Upper lobe of right lung (tissue), 1 donor: Measurements from ENCODE around the gene TASL. TPM values are rescaled to one million over a fixed set of nuclear protein-coding genes. Genes with fewer than 3 reads are reported as not detected.

Experiments
- ATAC-seq: fragments of 200-7000 bp; cut with Tn5 transposase; one replicate; pipeline ENCODE4 v1.9.1; 2020; ENCODE audit warnings: mild to moderate bottlenecking, moderate library complexity
- DNase-seq: peaks from one replicate; pipeline ENCODE4 v3.0.0-alpha.2; 2020
- H3K27ac ChIP-seq: fragments of 200-600 bp; one replicate; pipeline ENCODE4 v1.8.0; 2022
- H3K27me3 ChIP-seq: fragments of 200-600 bp; one replicate; pipeline ENCODE4 v1.8.0; 2022; ENCODE audit warnings: mild to moderate bottlenecking
- H3K36me3 ChIP-seq: fragments of 200-600 bp; one replicate; pipeline ENCODE4 v1.8.0; 2022
- H3K4me1 ChIP-seq: fragments of 200-600 bp; one replicate; pipeline ENCODE4 v1.8.0; 2022
- H3K4me3 ChIP-seq: fragments of 200-600 bp; one replicate; pipeline ENCODE4 v1.8.0; 2022; ENCODE audit warnings: mild to moderate bottlenecking
- H3K9me3 ChIP-seq: fragments of 200-600 bp; one replicate; pipeline ENCODE4 v1.8.0; 2022
- intact Hi-C: fragments of 100-400 bp; cut with DNase I; formaldehyde crosslinking; loops from one replicate; pipeline ENCODE4 v1.11.0; 2022
- total RNA-seq: library from RNA; stranded (reverse); fragmentation: NEBNext Ultra II Directional; extraction: Animal tissue kit (Norgen Biotek cat#: 25700); gene quantifications from one replicate; pipeline ENCODE4 v1.2.1, GENCODE V29; 2021
- TF ChIP-seq, protein P1 (sequence below): fragments of 200-600 bp; IDR thresholded peaks from one replicate; pipeline ENCODE4 v1.8.0; 2022; ENCODE audit warnings: antibody characterized with exemption
- donor health status: DM: no; HTN: yes; CAD: no; lungs with severe emphysema.

TASL gene
- total RNA-seq, 1 donor from 2014 or later, result 4.0 TPM

GRCh38 chrX:30561191-30561590, 16.4 kb downstream of the TASL start:
- Histone ChIP-seq H3K27me3 (no peaks in the 10 kb centered on the region), H3K36me3 (no peaks in the 10 kb centered on the region), H3K4me3 (no peak overlapping the region), H3K4me1 (no peaks in the 10 kb centered on the region), H3K27ac (no peak overlapping the region), H3K9me3 (no peaks in the 10 kb centered on the region)
- no peak for DNase-seq
- intact Hi-C loops, result no loop called here
- TF ChIP-seq, protein P1, sequence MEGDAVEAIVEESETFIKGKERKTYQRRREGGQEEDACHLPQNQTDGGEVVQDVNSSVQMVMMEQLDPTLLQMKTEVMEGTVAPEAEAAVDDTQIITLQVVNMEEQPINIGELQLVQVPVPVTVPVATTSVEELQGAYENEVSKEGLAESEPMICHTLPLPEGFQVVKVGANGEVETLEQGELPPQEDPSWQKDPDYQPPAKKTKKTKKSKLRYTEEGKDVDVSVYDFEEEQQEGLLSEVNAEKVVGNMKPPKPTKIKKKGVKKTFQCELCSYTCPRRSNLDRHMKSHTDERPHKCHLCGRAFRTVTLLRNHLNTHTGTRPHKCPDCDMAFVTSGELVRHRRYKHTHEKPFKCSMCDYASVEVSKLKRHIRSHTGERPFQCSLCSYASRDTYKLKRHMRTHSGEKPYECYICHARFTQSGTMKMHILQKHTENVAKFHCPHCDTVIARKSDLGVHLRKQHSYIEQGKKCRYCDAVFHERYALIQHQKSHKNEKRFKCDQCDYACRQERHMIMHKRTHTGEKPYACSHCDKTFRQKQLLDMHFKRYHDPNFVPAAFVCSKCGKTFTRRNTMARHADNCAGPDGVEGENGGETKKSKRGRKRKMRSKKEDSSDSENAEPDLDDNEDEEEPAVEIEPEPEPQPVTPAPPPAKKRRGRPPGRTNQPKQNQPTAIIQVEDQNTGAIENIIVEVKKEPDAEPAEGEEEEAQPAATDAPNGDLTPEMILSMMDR, result no peak
- ATAC-seq, result no peak

DNA sequence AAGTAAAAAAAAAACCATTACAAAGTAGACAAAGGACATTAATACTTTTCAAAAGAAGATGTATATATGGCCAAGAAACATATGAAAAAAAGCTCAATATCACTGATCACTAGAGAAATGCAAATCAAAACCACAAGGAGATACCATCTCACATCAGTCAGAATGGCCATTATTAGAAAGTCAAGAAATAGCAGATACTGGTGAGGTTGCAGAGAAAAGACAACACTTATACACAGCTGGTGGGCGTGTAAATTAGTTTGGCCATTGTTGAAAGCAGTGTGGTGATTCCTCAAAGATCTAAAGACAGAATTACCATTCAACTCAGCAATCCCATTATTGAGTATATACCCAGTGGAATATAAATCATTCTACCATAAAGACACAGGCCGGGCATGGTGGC, 39.3 kb downstream of the TASL start:
- Histone ChIP-seq H3K27me3 (no peaks in the 10 kb centered on the region), H3K9me3 (no peaks in the 10 kb centered on the region), H3K36me3 (no peaks in the 10 kb centered on the region), H3K4me1 (no peaks in the 10 kb centered on the region), H3K27ac (no peak overlapping the region), H3K4me3 (no peak overlapping the region)
- intact Hi-C loops, result no loop called here
- TF ChIP-seq, protein P1, result no peak
- ATAC-seq (no peak), DNase-seq (no peak)

DNA sequence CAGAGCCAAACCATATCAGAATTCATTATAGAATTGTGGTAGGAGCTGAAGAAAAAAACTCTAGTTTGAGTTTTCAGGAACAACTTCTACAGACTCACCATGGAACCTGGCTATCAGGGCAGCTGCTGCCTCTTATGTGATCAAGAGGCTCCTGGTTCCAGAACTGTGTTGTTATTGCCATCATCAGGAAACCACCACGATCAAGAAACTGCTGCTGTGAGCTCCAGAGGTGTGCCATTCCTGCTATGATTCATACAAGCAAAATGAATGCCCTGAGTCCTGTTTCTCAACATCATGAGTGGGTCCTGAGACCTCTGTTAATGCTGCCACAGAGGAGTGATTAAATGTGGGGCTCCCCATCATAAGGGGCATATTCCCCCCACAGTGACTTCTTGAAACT, 43.7 kb downstream of the TASL start:
- intact Hi-C loops, result no loop called here
- Histone ChIP-seq H3K4me3 (no peak overlapping the region), H3K27me3 (no peaks in the 10 kb centered on the region), H3K36me3 (no peaks in the 10 kb centered on the region), H3K4me1 (no peaks in the 10 kb centered on the region), H3K27ac (no peak overlapping the region), H3K9me3 (no peaks in the 10 kb centered on the region)
- no peak for DNase-seq
- TF ChIP-seq, protein P1, result no peak
- no peak for ATAC-seq

DNA sequence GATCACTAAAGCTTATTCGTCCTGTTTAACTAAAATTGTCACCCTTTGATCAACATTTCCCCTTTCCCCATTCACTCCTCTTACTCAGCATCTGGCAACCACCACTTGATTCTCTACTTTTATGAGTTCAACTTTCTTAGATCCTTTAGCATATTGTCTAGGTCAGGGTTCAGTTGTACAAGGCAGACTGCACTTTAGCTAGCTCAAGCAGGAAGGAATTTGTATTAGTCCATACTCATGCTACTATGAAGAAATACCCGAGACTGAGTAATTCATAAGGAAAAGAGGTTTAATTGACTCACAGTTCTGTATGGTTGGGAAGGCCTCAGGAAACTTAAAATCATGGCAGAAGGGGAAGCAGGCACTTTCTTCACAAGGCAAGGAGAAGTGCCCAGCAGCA, 44.3 kb downstream of the TASL start:
- Histone ChIP-seq H3K4me3 (no peak overlapping the region), H3K27ac (no peak overlapping the region), H3K4me1 (no peaks in the 10 kb centered on the region), H3K9me3 (no peaks in the 10 kb centered on the region), H3K27me3 (no peaks in the 10 kb centered on the region), H3K36me3 (no peaks in the 10 kb centered on the region)
- DNase-seq (no peak), ATAC-seq (no peak)
- TF ChIP-seq, protein P1, result no peak
- intact Hi-C loops, result no loop called here

DNA sequence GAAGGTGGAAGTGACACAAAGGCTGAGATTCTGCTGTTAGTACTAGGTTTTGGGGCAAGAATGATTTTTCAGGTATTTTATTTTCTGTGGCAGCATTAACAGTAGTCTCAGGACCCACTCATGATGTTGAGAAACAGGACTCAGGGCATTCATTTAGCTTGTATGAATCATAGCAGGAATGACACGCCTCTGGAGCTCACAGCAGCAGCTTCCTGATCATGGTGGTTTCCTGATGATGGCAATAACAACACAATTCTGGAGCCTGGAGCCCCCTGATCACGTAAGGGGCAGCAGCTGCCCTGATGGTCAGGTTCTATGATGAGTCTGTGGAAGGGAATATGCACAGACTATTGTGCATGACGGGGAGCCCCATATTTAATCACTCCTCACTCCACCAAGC, 47.0 kb downstream of the TASL start:
- Histone ChIP-seq H3K36me3 (no peaks in the 10 kb centered on the region), H3K27ac (no peak overlapping the region), H3K4me3 (no peak overlapping the region), H3K9me3 (no peaks in the 10 kb centered on the region), H3K27me3 (no peaks in the 10 kb centered on the region), H3K4me1 (no peaks in the 10 kb centered on the region)
- no peak for DNase-seq
- TF ChIP-seq, protein P1, result no peak
- ATAC-seq, result no peak
- intact Hi-C loops, result no loop called here

DNA sequence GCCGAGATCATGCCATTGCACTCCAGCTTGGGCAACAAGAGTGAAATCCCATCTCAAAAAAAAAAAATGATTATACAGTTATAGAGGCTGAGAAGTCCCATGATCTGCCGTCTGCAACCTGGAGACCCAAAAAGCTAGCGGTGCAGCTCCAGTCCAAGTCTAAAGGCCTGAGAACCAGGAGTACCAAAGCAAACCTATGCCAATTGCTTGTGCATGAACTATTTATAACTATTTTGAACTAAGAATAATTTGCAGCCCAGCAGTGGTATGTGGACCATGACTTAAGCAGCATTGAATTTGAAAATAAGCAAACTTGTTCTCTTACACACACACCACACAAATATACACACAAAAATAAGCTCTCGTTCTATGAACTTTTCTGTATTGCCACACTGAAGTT, 51.8 kb downstream of the TASL start:
- intact Hi-C loops, result no loop called here
- no peak overlapping the region for H3K4me3 ChIP-seq
- TF ChIP-seq, protein P1, result no peak
- no peaks in the 10 kb centered on the region for H3K4me1 ChIP-seq
- no peaks in the 10 kb centered on the region for H3K9me3 ChIP-seq
- no peaks in the 10 kb centered on the region for H3K36me3 ChIP-seq
- H3K27ac ChIP-seq, result no peak overlapping the region
- DNase-seq (no peak), ATAC-seq (no peak)
- no peaks in the 10 kb centered on the region for H3K27me3 ChIP-seq
